ACC112 (cell line): ENCODE measurements around the gene CCDC92.
"Not testable (repeated sequence)": the region's sequence is repeated elsewhere in the genome, so short reads cannot be mapped to it uniquely, and the experiment has no call there.

ENCODE experiments used
- H2AFZ ChIP-seq: fragments of 200-600 bp; sonication (generic); one replicate; pipeline ENCODE4 v1.6.0; 2017; ENCODE audit warnings: antibody characterized with exemption, low read length; ENCODE audit not compliant: unreplicated experiment
- H3K27ac ChIP-seq: fragments of 200-600 bp; sonication (generic); 2 replicates; pipeline ENCODE4 v1.5.1; 2014; ENCODE audit warnings: low read depth, mild to moderate bottlenecking, antibody characterized with exemption, low read length, moderate library complexity
- H3K27me3 ChIP-seq: fragments of 200-600 bp; sonication (generic); 2 replicates; pipeline ENCODE4 v1.6.1; 2014; ENCODE audit warnings: mild to moderate bottlenecking, antibody characterized with exemption, low read length, moderate library complexity, mixed read lengths; ENCODE audit not compliant: insufficient read depth
- H3K36me3 ChIP-seq: fragments of 200-600 bp; sonication (generic); 2 replicates; pipeline ENCODE4 v1.6.1; 2016; ENCODE audit warnings: mild to moderate bottlenecking, antibody characterized with exemption, low read length, moderate library complexity, mixed read lengths; ENCODE audit not compliant: insufficient read depth
- H3K4me1 ChIP-seq: fragments of 200-600 bp; sonication (generic); one replicate; pipeline ENCODE4 v1.6.1; 2016; ENCODE audit warnings: low read length, mixed read lengths; ENCODE audit not compliant: insufficient read depth, unreplicated experiment, control insufficient read depth
- H3K4me3 ChIP-seq: fragments of 200-600 bp; sonication (generic); 2 replicates; pipeline ENCODE4 v1.5.1; 2014; ENCODE audit warnings: mild to moderate bottlenecking, low read depth, low read length
- H3K79me2 ChIP-seq: fragments of 200-600 bp; sonication (generic); one replicate; pipeline ENCODE4 v1.6.0; 2016; ENCODE audit warnings: low read length; ENCODE audit not compliant: control insufficient read depth, unreplicated experiment, insufficient read depth

Gene CCDC92

DNA sequence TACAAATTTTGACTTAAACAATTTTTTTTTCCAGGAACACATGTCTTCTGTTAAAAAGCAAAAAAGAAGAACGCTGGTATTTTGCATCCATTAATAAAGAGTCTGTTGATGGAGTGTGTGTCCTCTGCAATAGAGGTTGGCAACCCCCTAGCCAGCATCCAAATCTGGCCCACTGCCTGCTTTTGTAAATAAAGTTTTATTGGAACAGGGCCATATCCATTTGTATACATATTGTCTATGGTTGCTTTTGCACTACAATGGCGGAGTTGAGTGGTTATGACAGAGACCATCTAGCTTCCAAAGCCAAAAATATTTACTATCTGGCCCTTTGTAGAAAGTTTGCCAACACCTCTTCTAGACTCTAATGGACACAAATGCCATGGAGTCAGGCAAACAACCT is 49.6 kb downstream of the CCDC92 start:
- H3K36me3 ChIP-seq = no peaks in the 10 kb centered on the region
- H3K27me3 ChIP-seq = no peaks in the 10 kb centered on the region
- H2AFZ ChIP-seq = no peak overlapping the region
- H3K4me3 ChIP-seq = no peak overlapping the region
- H3K4me1 ChIP-seq = no peaks in the 10 kb centered on the region
- H3K27ac ChIP-seq = no peak overlapping the region
- H3K79me2 ChIP-seq = no peaks in the 10 kb centered on the region

DNA sequence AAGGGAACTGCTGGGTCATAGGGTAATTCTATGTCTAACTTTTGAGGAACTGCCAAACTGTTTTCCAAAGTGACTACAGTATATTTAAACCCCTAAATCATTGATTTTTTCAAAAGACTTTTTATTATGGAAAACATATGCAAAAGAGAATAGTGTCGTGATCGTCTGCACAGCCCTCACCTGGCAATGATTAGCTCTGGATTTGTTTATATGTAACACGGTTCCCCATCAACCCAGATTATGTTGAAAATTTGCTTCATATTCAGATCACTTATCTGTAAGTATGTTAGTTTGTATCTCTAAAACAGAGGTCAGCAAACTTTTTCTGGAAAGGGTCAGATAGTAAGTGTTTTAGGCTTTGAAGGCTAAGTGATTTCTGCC is 52.7 kb downstream of the CCDC92 start:
- no peak overlapping the region for H3K4me3 ChIP-seq
- no peaks in the 10 kb centered on the region for H3K36me3 ChIP-seq
- peaks cover 13% of the 10 kb centered on the region; the same call in 1 of the 2 replicates for H3K27me3 ChIP-seq
- no peaks in the 10 kb centered on the region for H3K79me2 ChIP-seq
- no peak overlapping the region for H3K27ac ChIP-seq
- no peaks in the 10 kb centered on the region for H3K4me1 ChIP-seq
- no peak overlapping the region for H2AFZ ChIP-seq

DNA sequence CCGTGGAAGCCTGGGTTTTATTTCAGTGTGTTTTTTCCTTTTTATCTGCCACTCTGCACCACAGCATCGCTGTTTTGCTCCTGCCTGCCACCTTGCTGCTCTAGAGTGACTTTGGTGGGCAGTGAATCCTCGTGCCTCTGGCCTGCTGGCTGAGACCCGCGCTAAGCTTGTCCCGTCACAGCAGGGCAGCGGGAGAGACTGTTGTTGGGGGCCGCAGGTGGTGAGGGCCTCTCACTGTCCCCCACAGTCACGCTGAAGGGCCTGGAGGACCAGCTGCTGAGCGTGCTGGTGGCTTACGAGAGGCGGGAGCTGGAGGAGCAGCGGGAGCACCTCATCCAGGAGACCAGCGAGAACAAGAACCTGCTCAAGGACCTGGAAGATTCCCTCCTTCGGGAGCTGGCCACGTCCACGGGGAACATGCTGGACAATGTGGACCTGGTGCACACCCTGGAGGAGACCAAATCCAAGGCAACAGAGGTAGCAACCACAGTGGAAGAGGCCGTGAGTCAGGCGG is 55.2 kb downstream of the CCDC92 start:
- no peaks in the 10 kb centered on the region for H3K36me3 ChIP-seq
- H3K27ac ChIP-seq = no peak overlapping the region
- no peaks in the 10 kb centered on the region for H3K79me2 ChIP-seq
- no peak overlapping the region for H2AFZ ChIP-seq
- no peaks in the 10 kb centered on the region for H3K4me1 ChIP-seq
- no peak overlapping the region for H3K4me3 ChIP-seq
- peaks cover 13% of the 10 kb centered on the region; the same call in 1 of the 2 replicates for H3K27me3 ChIP-seq

DNA sequence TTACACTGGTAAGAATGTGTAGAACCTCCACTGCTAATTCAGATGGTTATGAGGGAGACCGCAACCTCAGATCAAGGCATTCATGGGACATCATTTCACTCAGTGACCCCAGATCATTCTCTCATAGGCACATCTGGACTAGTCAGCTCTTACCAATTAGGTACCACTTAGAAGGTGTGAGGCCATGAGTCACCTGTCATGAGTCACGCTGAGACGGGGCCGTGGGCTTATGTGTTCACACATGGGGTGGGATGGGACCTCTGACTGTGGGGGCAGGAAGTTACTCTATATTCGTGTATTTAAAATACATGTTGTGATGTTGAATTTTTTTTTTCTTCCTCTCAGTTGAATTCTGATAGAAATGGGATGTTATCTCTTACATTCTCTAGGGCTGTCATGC is 55.9 kb downstream of the CCDC92 start:
- Histone ChIP-seq H3K27ac (no peak overlapping the region), H3K79me2 (no peaks in the 10 kb centered on the region), H3K27me3 (peaks cover 13% of the 10 kb centered on the region; the same call in 1 of the 2 replicates), H3K4me3 (no peak overlapping the region), H3K36me3 (no peaks in the 10 kb centered on the region), H3K4me1 (no peaks in the 10 kb centered on the region), H2AFZ (no peak overlapping the region)

DNA sequence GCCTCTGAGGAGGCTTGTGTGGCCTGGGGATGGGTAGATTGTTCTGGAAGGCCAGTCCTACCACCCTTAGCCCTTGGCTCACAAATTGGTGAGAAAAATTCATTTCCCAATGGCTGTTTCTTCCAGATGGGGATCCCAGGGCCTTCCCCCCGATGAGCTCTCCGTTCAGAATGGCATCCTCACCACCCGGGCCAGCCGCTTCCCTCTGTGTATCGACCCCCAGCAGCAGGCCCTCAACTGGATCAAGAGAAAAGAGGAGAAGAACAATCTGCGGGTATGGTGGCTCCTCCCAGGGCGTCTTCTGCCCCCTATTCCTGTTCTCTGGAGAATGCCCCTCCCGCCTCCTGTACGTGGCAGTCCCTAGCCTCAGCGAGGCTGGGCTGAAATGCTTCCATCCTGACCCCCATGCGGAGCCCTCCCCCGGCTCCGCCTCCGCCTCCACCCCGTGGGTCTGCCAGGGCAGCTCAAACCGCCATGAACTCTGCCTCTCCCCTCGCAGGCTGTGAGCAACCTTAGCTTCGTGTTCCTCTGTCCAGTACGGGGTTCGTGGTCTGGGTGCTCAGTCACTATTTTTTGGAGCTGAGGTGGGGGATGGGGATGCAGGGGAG is 57.8 kb downstream of the CCDC92 start:
- H3K27me3 ChIP-seq = peaks cover 13% of the 10 kb centered on the region; the same call in 1 of the 2 replicates
- H3K27ac ChIP-seq = no peak overlapping the region
- no peaks in the 10 kb centered on the region for H3K36me3 ChIP-seq
- no peak overlapping the region for H2AFZ ChIP-seq
- H3K4me1 ChIP-seq = no peaks in the 10 kb centered on the region
- no peaks in the 10 kb centered on the region for H3K79me2 ChIP-seq
- no peak overlapping the region for H3K4me3 ChIP-seq

DNA sequence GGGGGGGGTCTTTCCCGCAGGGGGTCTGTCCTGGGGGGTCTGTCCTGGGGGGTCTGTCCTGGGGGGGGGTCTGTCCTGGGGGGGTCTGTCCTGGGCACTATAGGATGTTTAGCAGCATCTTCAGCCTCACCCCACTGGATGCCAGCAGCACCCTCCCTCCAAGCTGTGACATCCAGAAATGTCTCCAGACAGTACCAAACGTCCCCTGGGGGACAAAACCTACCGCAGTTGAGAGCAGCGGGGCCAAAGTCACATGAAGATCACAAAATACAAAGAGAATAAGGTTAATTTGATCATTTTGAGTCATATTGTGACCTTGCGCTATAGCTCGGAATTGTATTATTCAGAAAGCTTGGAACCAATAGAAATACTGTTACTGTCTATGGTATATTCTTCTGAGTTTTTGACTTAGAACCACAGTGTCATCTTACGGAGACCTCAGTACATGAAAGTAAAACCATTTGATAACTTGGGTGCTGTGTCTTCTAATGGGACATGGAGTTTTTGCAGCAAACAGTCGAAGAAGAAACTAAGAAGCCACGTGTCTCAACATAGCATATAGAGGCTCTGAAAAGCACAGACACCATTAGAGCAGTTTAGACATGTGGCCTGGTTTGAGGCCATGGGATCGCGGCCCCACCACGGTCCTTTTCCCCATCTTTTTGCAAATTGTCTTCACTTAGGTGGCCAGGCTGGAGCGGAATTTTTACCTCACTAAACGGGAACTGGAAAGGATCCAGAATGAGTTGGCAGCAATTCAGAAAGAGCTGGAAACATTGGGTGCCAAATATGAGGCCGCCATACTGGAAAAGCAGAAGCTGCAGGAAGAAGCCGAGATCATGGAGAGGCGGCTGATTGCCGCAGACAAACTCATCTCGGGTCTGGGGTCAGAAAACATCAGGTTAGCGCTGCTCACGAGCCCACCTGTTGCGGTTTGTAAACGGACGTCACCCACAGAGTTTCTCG is 59.9 kb downstream of the CCDC92 start:
- Histone ChIP-seq H3K27ac (no peak overlapping the region), H3K27me3 (peaks cover 11% of the 10 kb centered on the region; the same call in 1 of the 2 replicates), H3K36me3 (no peaks in the 10 kb centered on the region), H3K4me1 (peaks cover 3% of the 10 kb centered on the region), H3K79me2 (no peaks in the 10 kb centered on the region), H2AFZ (no peak overlapping the region), H3K4me3 (no peak overlapping the region)

DNA sequence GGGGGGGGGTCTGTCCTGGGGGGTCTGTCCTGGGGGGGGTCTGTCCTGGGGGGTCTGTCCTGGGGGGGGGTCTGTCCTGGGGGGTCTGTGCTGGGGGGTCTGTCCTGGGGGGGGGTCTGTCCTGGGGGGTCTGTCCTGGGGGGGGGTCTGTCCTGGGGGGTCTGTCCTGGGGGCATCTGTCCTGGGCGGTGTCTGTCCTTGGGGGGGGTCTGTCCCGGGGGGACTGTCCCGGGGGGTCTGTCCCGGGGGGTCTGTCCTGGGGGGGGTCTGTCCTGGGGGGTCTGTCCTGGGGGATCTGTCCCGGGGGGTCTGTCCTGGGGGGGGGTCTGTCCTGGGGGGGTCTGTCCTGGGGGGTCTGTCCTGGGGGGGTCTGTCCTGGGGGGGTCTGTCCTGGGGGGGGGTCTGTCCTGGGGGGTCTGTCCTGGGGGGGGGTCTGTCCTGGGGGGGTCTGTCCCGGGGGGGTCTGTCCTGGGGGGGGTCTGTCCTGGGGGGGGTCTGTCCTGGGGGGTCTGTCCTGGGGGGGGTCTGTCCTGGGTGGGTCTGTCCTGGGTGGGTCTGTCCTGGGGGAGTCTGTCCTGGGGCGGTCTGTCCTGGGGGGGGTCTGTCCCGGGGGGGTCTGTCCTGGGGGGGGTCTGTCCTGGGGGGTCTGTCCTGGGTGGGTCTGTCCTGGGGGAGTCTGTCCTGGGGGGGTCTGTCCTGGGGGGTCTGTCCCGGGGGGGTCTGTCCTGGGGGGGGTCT is 60.8 kb downstream of the CCDC92 start:
- H2AFZ ChIP-seq, H3K36me3 ChIP-seq: not testable (repeated sequence)

DNA sequence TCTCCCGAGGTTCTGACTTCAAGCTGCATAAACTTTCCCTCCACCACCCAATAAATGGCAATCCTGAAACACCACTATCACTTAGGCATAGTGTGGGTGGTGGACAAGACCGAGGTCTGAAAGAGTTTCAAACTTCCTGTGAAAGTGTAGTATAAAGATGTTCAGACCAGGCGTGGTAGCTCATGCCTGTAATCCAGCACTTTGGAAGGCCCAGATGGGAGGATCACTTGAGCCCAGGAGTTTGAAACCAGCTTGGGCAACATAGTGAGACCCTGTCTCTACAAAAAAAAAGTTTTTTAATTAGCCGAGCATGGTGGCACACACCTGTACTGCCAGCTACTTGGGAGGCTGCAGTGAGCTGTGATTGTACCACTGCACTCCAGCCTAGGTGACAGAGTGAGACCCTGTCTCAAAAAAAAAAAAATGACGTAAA is 61.9 kb downstream of the CCDC92 start:
- no peaks in the 10 kb centered on the region for H3K27me3 ChIP-seq
- H3K36me3 ChIP-seq = no peaks in the 10 kb centered on the region
- H3K4me3 ChIP-seq = no peak overlapping the region
- H3K27ac ChIP-seq = no peak overlapping the region
- H3K4me1 ChIP-seq = peaks cover 3% of the 10 kb centered on the region
- no peaks in the 10 kb centered on the region for H3K79me2 ChIP-seq
- no peak overlapping the region for H2AFZ ChIP-seq

More for the DNA sequence above, 60.8 kb downstream of the CCDC92 start:
- H3K79me2 ChIP-seq, H3K27me3 ChIP-seq, H3K4me1 ChIP-seq, H3K4me3 ChIP-seq, H3K27ac ChIP-seq: not testable (repeated sequence)

DNA sequence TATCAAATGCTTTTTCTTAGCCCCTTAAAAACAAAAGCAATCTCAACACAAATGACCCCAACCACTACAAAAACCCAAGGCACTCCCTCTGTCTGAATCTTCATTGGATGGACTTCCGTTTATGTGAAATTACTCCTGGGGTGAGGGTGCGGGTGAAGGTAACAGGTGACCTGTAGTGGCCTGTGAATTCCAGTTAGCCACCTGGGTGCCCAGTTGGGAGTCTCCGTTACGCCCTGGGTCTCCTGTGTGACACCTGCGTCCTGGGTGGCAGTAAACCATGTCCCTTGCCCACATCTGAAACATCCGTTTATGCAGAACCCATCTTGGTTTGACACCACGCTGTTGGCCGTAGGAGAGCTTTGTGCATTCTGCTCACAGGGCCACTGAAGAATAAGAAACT is 62.6 kb downstream of the CCDC92 start:
- no peak overlapping the region for H3K4me3 ChIP-seq

DNA sequence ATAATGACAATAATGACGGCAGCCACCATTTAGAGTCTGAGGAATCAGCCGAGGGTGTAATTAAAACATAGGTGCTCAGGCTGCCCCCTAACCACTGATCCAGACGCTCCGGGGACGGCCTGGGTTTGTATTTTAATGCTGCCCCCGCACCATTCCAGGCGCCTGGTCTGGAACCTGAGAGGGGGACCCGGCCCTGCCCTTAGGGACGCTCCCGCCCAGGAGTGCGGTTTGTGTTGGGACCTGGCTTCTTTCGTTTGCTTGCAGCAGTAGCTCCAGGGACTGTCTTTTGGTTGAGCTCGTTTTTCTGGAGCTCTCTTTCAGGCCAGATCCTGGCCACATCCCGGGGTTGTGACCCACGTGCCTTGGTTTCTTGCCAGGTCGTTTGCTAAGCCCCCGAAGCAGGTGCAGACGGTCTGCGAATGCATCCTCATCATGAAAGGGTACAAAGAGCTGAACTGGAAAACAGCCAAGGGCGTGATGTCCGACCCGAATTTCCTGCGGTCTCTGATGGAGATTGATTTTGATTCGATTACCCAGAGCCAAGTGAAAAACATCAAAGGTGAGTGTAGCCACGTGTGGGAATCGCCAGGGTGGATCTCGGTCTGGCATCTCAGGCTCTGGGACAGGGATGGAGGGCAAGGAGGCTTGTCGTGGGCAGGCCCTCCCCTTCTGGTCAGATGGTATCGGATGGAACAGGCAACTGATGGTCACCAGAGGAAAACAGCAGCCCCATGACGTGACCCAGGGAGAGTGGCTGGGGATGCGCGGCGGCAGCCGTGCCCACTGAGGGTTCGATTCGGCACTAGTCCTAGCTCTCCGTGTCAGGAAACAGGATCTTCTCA is 63.5 kb downstream of the CCDC92 start:
- Histone ChIP-seq H3K4me1 (peaks cover 7% of the 10 kb centered on the region), H3K4me3 (no peak overlapping the region), H3K36me3 (no peaks in the 10 kb centered on the region), H2AFZ (no peak overlapping the region), H3K27me3 (no peaks in the 10 kb centered on the region), H3K79me2 (no peaks in the 10 kb centered on the region), H3K27ac (no peak overlapping the region)

More for the DNA sequence above, 62.6 kb downstream of the CCDC92 start:
- Histone ChIP-seq H3K27me3 (no peaks in the 10 kb centered on the region), H3K79me2 (no peaks in the 10 kb centered on the region), H3K4me1 (peaks cover 7% of the 10 kb centered on the region), H2AFZ (no peak overlapping the region), H3K36me3 (no peaks in the 10 kb centered on the region), H3K27ac (no peak overlapping the region)
